ENCODE measurements around the gene FBLN1. TPM values are rescaled to one million over a fixed set of nuclear protein-coding genes. Genes with fewer than 3 reads are reported as not detected.

The FBLN1 gene
- total RNA-seq, 2 donors from 2014 or later: 92.8 to 354 TPM

DNA sequence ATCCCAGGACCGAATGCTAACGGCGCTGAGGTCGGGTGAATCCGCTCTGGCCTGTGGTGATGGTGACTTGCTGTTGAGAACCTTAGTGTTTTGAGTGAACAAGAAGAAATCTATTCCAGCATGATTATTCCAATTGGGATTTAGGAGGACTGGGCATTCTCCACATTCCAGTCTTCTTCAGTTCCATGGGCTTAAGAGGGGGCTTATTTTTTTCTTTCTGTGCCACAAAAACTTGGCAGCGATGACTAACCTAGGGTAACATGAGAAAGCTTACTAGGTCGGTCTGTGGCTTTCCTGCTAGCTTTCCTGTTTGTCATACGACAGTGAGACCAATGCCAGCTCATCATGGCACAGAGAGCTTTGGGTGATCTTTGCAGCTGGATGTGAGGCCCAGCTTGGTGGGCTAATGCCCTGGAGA, 106.1 kb downstream of the FBLN1 start:
- no peaks in the 10 kb centered on the region for H3K9me3 ChIP-seq
- H3K4me1 ChIP-seq: no peaks in the 10 kb centered on the region
- no peaks in the 10 kb centered on the region for H3K27me3 ChIP-seq
- TF ChIP-seq CTCF (IDR thresholded peaks at IDR 0.05): no peak
- no peaks in the 10 kb centered on the region for H3K36me3 ChIP-seq
- no peak overlapping the region for H3K27ac ChIP-seq
- no peak overlapping the region for H3K4me3 ChIP-seq
- DNase-seq (ENCODE audit: low spot score): no peak

- H3K27ac ChIP-seq: peak overlapping the region; percentile 40 to 53
- no peaks in the 10 kb centered on the region for H3K9me3 ChIP-seq
- peak overlapping the region in 1 of 2 donors; percentile 15 for H3K4me3 ChIP-seq
- no peak for TF ChIP-seq CTCF (IDR thresholded peaks at IDR 0.05)
- H3K36me3 ChIP-seq: no peaks in the 10 kb centered on the region
- no peaks in the 10 kb centered on the region for H3K27me3 ChIP-seq
- DNase-seq (ENCODE audit: low spot score): peak; percentile 84
- no peaks in the 10 kb centered on the region for H3K4me1 ChIP-seq
These were observed 109.8 kb downstream of the FBLN1 start for GRCh38 chr22:45612451-45612901.

DNA sequence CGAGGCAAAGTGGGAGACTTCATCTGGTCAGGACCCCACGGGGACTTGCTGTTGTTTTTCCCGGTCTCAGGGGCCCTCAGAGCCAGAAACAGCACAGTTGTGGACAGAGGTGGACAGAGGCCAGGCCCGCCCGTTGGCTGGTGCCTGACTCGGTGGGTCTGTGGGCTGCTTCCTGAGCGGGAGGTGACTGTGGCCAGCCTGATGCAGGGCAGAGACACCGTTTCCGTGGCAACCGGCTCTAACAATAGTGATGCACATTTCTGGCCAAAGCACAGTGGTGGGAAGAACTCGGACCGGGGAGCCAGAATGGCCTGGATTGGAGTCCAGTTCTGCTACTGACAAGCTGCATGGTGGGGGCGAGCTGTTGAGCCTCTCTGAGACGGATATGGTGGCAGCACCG, 110.3 kb downstream of the FBLN1 start:
- no peak for DNase-seq (ENCODE audit: low spot score)
- H3K27ac ChIP-seq: peak overlapping the region; percentile 40 to 53
- peak overlapping the region in 1 of 2 donors; percentile 15 for H3K4me3 ChIP-seq
- H3K27me3 ChIP-seq: no peaks in the 10 kb centered on the region
- H3K36me3 ChIP-seq: no peaks in the 10 kb centered on the region
- H3K4me1 ChIP-seq: no peaks in the 10 kb centered on the region
- no peaks in the 10 kb centered on the region for H3K9me3 ChIP-seq
- TF ChIP-seq CTCF (IDR thresholded peaks at IDR 0.05): no peak

DNA sequence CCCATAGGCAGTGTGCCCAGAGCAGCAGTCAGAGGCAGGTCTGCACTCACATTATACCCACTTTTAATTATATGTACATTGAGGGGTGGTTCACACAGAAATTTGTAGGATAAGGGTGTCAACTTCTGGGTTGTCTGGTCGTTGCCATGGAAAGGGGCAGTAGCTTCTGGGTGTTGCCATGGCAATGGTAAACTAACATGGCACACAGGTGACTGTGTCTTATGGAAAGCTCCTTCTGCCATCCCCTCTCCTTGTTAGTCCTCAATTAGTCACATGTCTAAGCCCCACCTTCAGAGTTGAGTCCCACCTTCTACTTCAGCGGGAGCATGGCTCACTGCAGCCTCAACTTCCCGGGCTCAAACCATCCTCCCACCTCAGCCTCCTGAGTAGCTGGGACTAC, 112.7 kb downstream of the FBLN1 start:
- Histone ChIP-seq H3K27ac (no peak overlapping the region), H3K4me3 (no peak overlapping the region), H3K9me3 (no peaks in the 10 kb centered on the region), H3K36me3 (no peaks in the 10 kb centered on the region), H3K27me3 (no peaks in the 10 kb centered on the region), H3K4me1 (no peaks in the 10 kb centered on the region)
- TF ChIP-seq CTCF (IDR thresholded peaks at IDR 0.05): no peak
- DNase-seq (ENCODE audit: low spot score): no peak

DNA sequence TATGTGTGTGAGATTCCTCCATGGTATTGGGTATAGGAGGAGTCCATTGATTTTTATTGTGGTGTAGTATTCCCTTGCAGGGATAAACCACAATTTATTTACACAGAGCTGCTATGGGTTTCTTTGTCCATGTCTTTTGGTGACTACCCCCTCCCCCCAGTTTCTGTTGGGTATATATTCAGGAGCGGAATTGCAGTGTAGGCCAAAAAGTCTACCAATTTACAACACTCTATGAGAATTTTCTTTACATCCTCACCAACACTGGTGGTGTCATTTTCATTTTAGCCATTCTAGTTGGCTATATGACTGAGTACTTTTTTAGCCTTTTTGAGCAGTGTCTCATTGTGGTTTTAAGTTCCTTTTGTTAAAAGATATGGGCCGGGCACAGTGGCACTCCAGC, 113.7 kb downstream of the FBLN1 start:
- TF ChIP-seq CTCF (IDR thresholded peaks at IDR 0.05): no peak
- H3K4me3 ChIP-seq: no peak overlapping the region
- no peak overlapping the region for H3K27ac ChIP-seq
- H3K4me1 ChIP-seq: no peaks in the 10 kb centered on the region
- no peaks in the 10 kb centered on the region for H3K36me3 ChIP-seq
- no peaks in the 10 kb centered on the region for H3K9me3 ChIP-seq
- no peaks in the 10 kb centered on the region for H3K27me3 ChIP-seq
- DNase-seq (ENCODE audit: low spot score): no peak

DNA sequence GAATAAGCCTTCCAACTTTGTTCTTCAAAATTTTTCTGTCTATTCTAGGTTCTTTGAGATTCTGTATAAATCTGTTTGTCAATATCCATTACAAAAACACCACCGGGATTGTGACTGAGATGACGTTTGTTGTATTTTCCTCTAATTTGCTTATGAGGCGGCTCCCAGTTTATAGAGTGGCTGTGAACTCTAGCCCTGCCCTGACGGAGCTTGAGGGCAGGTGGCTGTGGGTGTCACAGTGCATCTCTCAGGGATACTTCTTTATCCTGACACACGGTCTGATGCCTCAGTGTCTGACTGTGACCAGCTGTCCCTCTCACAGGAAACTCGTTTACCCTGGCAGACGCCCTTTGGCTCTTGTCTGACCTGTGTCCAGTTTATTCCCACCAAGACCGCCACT, 115.3 kb downstream of the FBLN1 start:
- Histone ChIP-seq H3K36me3 (no peaks in the 10 kb centered on the region), H3K4me1 (no peaks in the 10 kb centered on the region), H3K27ac (no peak overlapping the region), H3K27me3 (no peaks in the 10 kb centered on the region), H3K9me3 (no peaks in the 10 kb centered on the region), H3K4me3 (no peak overlapping the region)
- no peak for TF ChIP-seq CTCF (IDR thresholded peaks at IDR 0.05)
- no peak for DNase-seq (ENCODE audit: low spot score)

Measured in right atrium auricular region (tissue), 2 donors.